IMR-90 (cell line): ENCODE results near the gene ANO10. TPM values are rescaled to one million over a fixed set of nuclear protein-coding genes. Genes with fewer than 3 reads are reported as not detected.

Source experiments
- ATAC-seq: fragments of 200-7000 bp; cut with Tn5 transposase; 2 replicates; pipeline ENCODE4 v1.9.1; 2020; ENCODE audit warnings: low read depth, mild to moderate bottlenecking, moderate library complexity
- BruUV-seq: library from RNA; stranded (reverse); fragments of 400-500 nt; replicated peaks from 2 replicates; lab custom pipeline; 2021; lab: Mats Ljungman, UMichigan
- CTCF ChIA-PET: fragments of 300-600 bp; formaldehyde crosslinking; extraction: SDS; loops from one replicate; lab custom pipeline; 2021; ENCODE audit warnings: antibody characterized with exemption; lab: Yijun Ruan, JAX
- POLR2A ChIA-PET: fragments of 300-600 bp; sonication (Branson Sonifier 250); formaldehyde crosslinking; loops from one replicate; lab custom pipeline; 2022; ENCODE audit warnings: antibody characterized with exemption; ENCODE audit not compliant: unreplicated experiment; lab: Charles Lee
- DNase-seq: peaks from one replicate; pipeline ENCODE4 v3.0.0; 2013
- H2AFZ ChIP-seq: replicated peaks from 2 replicates; pipeline ENCODE3; 2013; ENCODE audit warnings: low read length, mild to moderate bottlenecking; ENCODE audit not compliant: poor library complexity
- H2AK5ac ChIP-seq: 2 replicates; pipeline ENCODE4 v1.6.1; 2013; ENCODE audit warnings: low read depth, low read length, inconsistent platforms
- H2AK9ac ChIP-seq: replicated peaks from 2 replicates; pipeline ENCODE3; 2013; ENCODE audit warnings: mild to moderate bottlenecking, low read depth, low read length, moderate library complexity; ENCODE audit not compliant: poor library complexity
- H2BK120ac ChIP-seq: 2 replicates; pipeline ENCODE4 v1.6.1; 2013; ENCODE audit warnings: low read depth, low read length, inconsistent platforms
- H2BK15ac ChIP-seq: 3 replicates; pipeline ENCODE4 v1.6.1; 2013; ENCODE audit warnings: low read depth, low read length, inconsistent platforms
- H2BK20ac ChIP-seq: 2 replicates; pipeline ENCODE4 v1.6.1; 2013; ENCODE audit warnings: low read depth, mild to moderate bottlenecking, inconsistent platforms, low read length, moderate library complexity
- H2BK5ac ChIP-seq: 2 replicates; pipeline ENCODE4 v1.6.1; 2013; ENCODE audit warnings: mild to moderate bottlenecking, low read depth, low read length, inconsistent platforms; ENCODE audit not compliant: poor library complexity, severe bottlenecking
- H3K14ac ChIP-seq: replicated peaks from 2 replicates; pipeline ENCODE4 v1.6.1; 2013; ENCODE audit warnings: low read depth, low read length, inconsistent platforms
- H3K18ac ChIP-seq: 2 replicates; pipeline ENCODE4 v1.6.1; 2013; ENCODE audit warnings: low read depth, low read length, control low read depth
- H3K23ac ChIP-seq: 2 replicates; pipeline ENCODE4 v1.6.1; 2013; ENCODE audit warnings: low read depth, low read length, inconsistent platforms
- H3K27ac ChIP-seq: 2 replicates; pipeline ENCODE4 v1.5.1; 2013; ENCODE audit warnings: mild to moderate bottlenecking, control low read depth, low read length; ENCODE audit not compliant: insufficient read depth
- H3K27me3 ChIP-seq: 2 replicates; pipeline ENCODE4 v1.6.1; 2013; ENCODE audit warnings: low read length; ENCODE audit not compliant: control insufficient read depth, insufficient read depth
- H3K36me3 ChIP-seq: 2 replicates; pipeline ENCODE4 v1.6.1; 2013; ENCODE audit warnings: low read length, mixed read lengths; ENCODE audit not compliant: control insufficient read depth, insufficient read depth
- H3K4ac ChIP-seq: 2 replicates; pipeline ENCODE4 v1.6.1; 2013; ENCODE audit warnings: low read depth, low read length, inconsistent platforms
- H3K4me1 ChIP-seq: 2 replicates; pipeline ENCODE4 v1.6.1; 2013; ENCODE audit warnings: low read length, mixed read lengths; ENCODE audit not compliant: control insufficient read depth, insufficient read depth
- H3K4me2 ChIP-seq: 2 replicates; pipeline ENCODE4 v1.6.1; 2013; ENCODE audit warnings: low read depth, mild to moderate bottlenecking, control low read depth, low read length, moderate library complexity
- H3K4me3 ChIP-seq: 2 replicates; pipeline ENCODE4 v1.5.1; 2013; ENCODE audit warnings: low read depth, mild to moderate bottlenecking, control low read depth, low read length, moderate library complexity; ENCODE audit not compliant: insufficient read depth
- H3K56ac ChIP-seq: 2 replicates; pipeline ENCODE4 v1.6.1; 2013; ENCODE audit warnings: low read length, inconsistent platforms; ENCODE audit not compliant: insufficient read depth; ENCODE audit errors: extremely low read depth
- H3K79me1 ChIP-seq, 2 experiments: 2 replicates each; pipeline ENCODE4 v1.6.1; 2013; ENCODE audit warnings: low read length in 2 of 2, inconsistent platforms in 1 of 2, low read depth in 1 of 2
- H3K9ac ChIP-seq: 2 replicates; pipeline ENCODE4 v1.6.1; 2013; ENCODE audit warnings: low read depth, low read length, control low read depth
- H3K9me1 ChIP-seq: 2 replicates; pipeline ENCODE4 v1.6.1; 2013; ENCODE audit warnings: low read length, inconsistent platforms; ENCODE audit not compliant: insufficient read depth
- H3K9me3 ChIP-seq: 2 replicates; pipeline ENCODE4 v1.6.1; 2013; ENCODE audit warnings: low read length; ENCODE audit not compliant: control insufficient read depth, insufficient read depth
- H4K20me1 ChIP-seq: 2 replicates; pipeline ENCODE4 v1.6.1; 2013; ENCODE audit warnings: low read length, inconsistent platforms; ENCODE audit not compliant: insufficient read depth
- H4K5ac ChIP-seq: 2 replicates; pipeline ENCODE4 v1.6.1; 2013; ENCODE audit warnings: mild to moderate bottlenecking, low read depth, low read length, control low read depth
- H4K8ac ChIP-seq, 2 experiments: 2 replicates each; pipeline ENCODE4 v1.6.1; 2013; ENCODE audit warnings: low read depth in 2 of 2, low read length in 2 of 2, control low read depth in 1 of 2, inconsistent platforms in 1 of 2
- H4K91ac ChIP-seq: 2 replicates; pipeline ENCODE4 v1.6.1; 2013; ENCODE audit warnings: low read depth, low read length, inconsistent platforms; ENCODE audit not compliant: insufficient read depth
- CEBPB ChIP-seq: IDR thresholded peaks from 2 replicates; pipeline ENCODE4 v1.6.1; 2012; ENCODE audit warnings: low read depth, low read length, improper control_type of control experiment
- RCOR1 ChIP-seq: IDR thresholded peaks from 2 replicates; pipeline ENCODE4 v1.6.1; 2012; ENCODE audit warnings: mild to moderate bottlenecking, low read length, improper control_type of control experiment; ENCODE audit not compliant: insufficient replicate concordance
- WGBS, 2 experiments: methylation state at CpG; one replicate each; pipeline versions ENCODE4 v1.1.5 to v1.1.7; 2013; ENCODE audit warnings: missing lambda C conversion rate in 2 of 2; ENCODE audit not compliant: insufficient read length in 1 of 2; ENCODE audit errors: extremely low coverage in 2 of 2; 5-methylcytosine and 5-hydroxymethylcytosine counted together
- dilution Hi-C: fragments of 300-500 bp; cut with HindIII; formaldehyde crosslinking; loops from one replicate; pipeline ENCODE4 v1.14.3; 2018; ENCODE audit warnings: low sequenced_read_pairs; ENCODE audit not compliant: unreplicated experiment
- in situ Hi-C: fragments of 300-500 bp; cut with MboI; formaldehyde crosslinking; loops from 3 replicates; pipeline ENCODE4 v1.14.3; 2019; ENCODE audit warnings: low sequenced_read_pairs, inconsistent platforms, mixed read lengths
- intact Hi-C: fragments of 100-400 bp; cut with micrococcal nuclease; formaldehyde crosslinking; loops from 2 replicates; pipeline ENCODE4 v1.10.0; 2022
- polyA plus RNA-seq, 3 experiments: library from polyadenylated mRNA; depleted of rRNA; stranded (reverse); fragments of >200 nt; gene quantifications; 2 replicates each; pipeline ENCODE4 v1.2.3, GENCODE V29; 2012; ENCODE audit warnings: low replicate concordance in 1 of 3
- total RNA-seq: library from RNA; depleted of rRNA; stranded (reverse); fragments of >200 nt; gene quantifications from 2 replicates; pipeline ENCODE4 v1.2.3, GENCODE V29; 2012

ANO10 gene
- total and polyA plus RNA-seq, 2 of the 4 experiments (the other 2 are of a cell fraction), result 28.5 to 41.6 TPM

DNA sequence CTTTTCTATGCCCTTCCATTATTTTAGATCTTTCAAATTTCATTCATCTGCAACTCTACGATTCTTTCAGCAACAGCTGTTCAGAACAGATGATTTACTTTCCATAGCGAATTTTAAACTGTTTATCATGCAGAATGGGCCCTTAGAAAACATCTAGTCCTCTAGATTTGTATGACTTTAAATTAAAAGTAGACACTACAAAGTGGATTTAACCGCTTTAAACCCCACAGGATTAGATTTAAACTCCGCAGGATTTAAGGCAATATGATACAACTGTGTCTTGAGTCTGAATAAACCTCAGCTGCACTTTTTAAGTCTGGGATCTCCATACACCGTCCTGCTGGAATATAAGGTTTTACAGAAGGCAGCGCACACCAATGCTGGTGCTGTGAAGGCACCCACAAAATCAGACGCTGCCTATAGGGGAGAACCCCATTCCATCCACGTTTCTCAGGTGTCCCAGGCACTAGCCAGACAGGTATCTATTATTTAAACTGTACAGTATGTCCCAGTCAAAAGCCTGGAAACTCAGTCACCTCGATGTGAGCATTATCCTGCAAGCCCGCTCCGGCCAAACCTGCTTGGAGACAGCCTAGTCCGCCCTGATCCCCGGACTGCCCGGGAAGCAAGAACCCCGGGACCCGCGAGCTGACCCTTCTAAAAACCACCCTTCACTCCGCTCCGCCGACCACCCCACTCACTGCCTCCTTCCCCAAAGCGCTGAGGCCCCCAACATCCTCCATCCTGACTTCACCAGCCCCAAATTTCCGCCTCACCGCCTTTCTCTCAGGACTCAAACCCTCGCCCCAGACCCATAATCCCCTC, 768 bp downstream of the ANO10 start:
- ChIA-PET POLR2A (interaction anchor here (0.5 to 1.0 kb wide), 3 partner anchors 11 to 229 kb away, joined by 3 to 4 read pairs (median 4); no protein-coding TSS in a partner anchor), CTCF (interaction anchor here (0.6 kb wide), 1 partner anchor 854 kb away, joined by 3 read pairs; no protein-coding TSS in a partner anchor)
- peak overlapping the region; percentile 81 for H3K4me3 ChIP-seq
- H3K9me1 ChIP-seq, result no peaks in the 10 kb centered on the region
- H3K56ac ChIP-seq, result peak overlapping the region; percentile 19; the same call in 1 of the 2 replicates
- peak overlapping the region; percentile 53 for H2BK5ac ChIP-seq
- H3K14ac ChIP-seq, result peak overlapping the region; percentile 67
- no peak overlapping the region for H2BK20ac ChIP-seq
- H3K9ac ChIP-seq, result peak overlapping the region; percentile 98
- in situ Hi-C loops (loop anchor here (5.0 kb wide), 1 partner anchor 66 kb away; no protein-coding TSS in a partner anchor), dilution Hi-C loops (no loop called here), intact Hi-C loops (loop anchor here (10.0 kb wide), 3 partner anchors 134 to 396 kb away; no protein-coding TSS in a partner anchor)
- peak overlapping the region; percentile 87 for H3K23ac ChIP-seq
- no peak overlapping the region for H4K91ac ChIP-seq
- no peaks in the 10 kb centered on the region for H3K27me3 ChIP-seq
- TF ChIP-seq CEBPB (no peak), RCOR1 (no peak)
- H2BK120ac ChIP-seq, result 0 out of 2 replicates have a peak overlapping the region, but pooled peaks have one; percentile 7
- H3K79me1 ChIP-seq, result peaks cover 16 to 42% of the 10 kb centered on the region in 2 experiments
- H2BK15ac ChIP-seq, result no peak overlapping the region
- H3K18ac ChIP-seq, result no peak overlapping the region; the same call in 1 of the 2 replicates
- peaks cover under 1% of the 10 kb centered on the region; the same call in 1 of the 2 replicates for H4K20me1 ChIP-seq
- H3K4me1 ChIP-seq, result peaks cover 4% of the 10 kb centered on the region
- peak overlapping the region; percentile 70 for H2AK9ac ChIP-seq
- peak overlapping the region; percentile 78 for H3K27ac ChIP-seq
- no peaks in the 10 kb centered on the region for H3K9me3 ChIP-seq
- H2AK5ac ChIP-seq, result peak overlapping the region; percentile 47
- peak overlapping the region; percentile 95 for H2AFZ ChIP-seq
- TSS peak; percentile 40 for BruUV-seq
- no peak overlapping the region for H4K5ac ChIP-seq
- peak overlapping the region in 1 of 2 experiments; percentile 38; a peak in 1 of 4 replicates for H4K8ac ChIP-seq
- H3K4ac ChIP-seq, result peak overlapping the region; percentile 57
- peak overlapping the region; percentile 98 for H3K4me2 ChIP-seq
- WGBS, 2 experiments, result 0% methylated on average over 14 of the region's 24 CpGs; no CpG with 5 or more reads in 1 of the 2 experiments
- ATAC-seq (no peak), DNase-seq (peak; percentile 22)
- H3K36me3 ChIP-seq, result peaks cover 3% of the 10 kb centered on the region; the same call in 1 of the 2 replicates
